ENCODE measurements around the gene ZFP57. TPM values are rescaled to one million over a fixed set of nuclear protein-coding genes. Genes with fewer than 3 reads are reported as not detected.

Gene ZFP57
- total and polyA plus RNA-seq, 2 of the 13 experiments (the other 11 are each of a cell fraction or from before 2014, with no cell fraction given), result not detected

- TF ChIP-seq, protein P1, sequence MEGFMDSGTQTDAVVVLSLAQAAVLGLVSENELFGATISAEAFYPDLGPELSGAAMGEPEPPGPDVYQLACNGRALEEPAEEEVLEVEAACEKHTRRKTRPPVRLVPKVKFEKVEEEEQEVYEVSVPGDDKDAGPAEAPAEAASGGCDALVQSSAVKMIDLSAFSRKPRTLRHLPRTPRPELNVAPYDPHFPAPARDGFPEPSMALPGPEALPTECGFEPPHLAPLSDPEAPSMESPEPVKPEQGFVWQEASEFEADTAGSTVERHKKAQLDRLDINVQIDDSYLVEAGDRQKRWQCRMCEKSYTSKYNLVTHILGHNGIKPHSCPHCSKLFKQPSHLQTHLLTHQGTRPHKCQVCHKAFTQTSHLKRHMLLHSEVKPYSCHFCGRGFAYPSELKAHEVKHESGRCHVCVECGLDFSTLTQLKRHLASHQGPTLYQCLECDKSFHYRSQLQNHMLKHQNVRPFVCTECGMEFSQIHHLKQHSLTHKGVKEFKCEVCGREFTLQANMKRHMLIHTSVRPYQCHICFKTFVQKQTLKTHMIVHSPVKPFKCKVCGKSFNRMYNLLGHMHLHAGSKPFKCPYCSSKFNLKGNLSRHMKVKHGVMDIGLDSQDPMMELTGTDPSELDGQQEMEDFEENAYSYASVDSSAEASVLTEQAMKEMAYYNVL (CRISPR knock-in tag; IDR thresholded peaks at IDR 0.05; ENCODE audit: borderline replicate concordance), result no peak
- TF ChIP-seq HDAC2 (CRISPR knock-in tag; IDR thresholded peaks at IDR 0.05) (no peak), ZC3H4 (CRISPR knock-in tag; IDR thresholded peaks at IDR 0.05; ENCODE audit: borderline replicate concordance) (no peak), ZSCAN21 (CRISPR knock-in tag; IDR thresholded peaks at IDR 0.05; ENCODE audit: borderline replicate concordance) (no peak), ZNF878 (CRISPR knock-in tag; IDR thresholded peaks at IDR 0.05) (no peak), RARG (CRISPR knock-in tag; IDR thresholded peaks at IDR 0.05; ENCODE audit: low read depth) (no peak), ZNF777 (CRISPR knock-in tag; IDR thresholded peaks at IDR 0.05) (peak; percentile 51), ARHGAP35 (CRISPR knock-in tag; IDR thresholded peaks at IDR 0.05; ENCODE audit: borderline replicate concordance) (0 out of 2 replicates have a peak, but pooled peaks have one; percentile 67), THAP9 (CRISPR knock-in tag; IDR thresholded peaks at IDR 0.05; ENCODE audit: borderline replicate concordance) (peak; percentile 39; the same call in 1 of the 2 replicates), ZFP90 (CRISPR knock-in tag; IDR thresholded peaks at IDR 0.05; ENCODE audit: borderline replicate concordance) (no peak), ZNF781 (CRISPR knock-in tag; IDR thresholded peaks at IDR 0.05; ENCODE audit: borderline replicate concordance, not compliant biosample characterization) (no peak), NAIF1 (CRISPR knock-in tag; IDR thresholded peaks at IDR 0.05; ENCODE audit: borderline replicate concordance) (no peak), TBL1XR1 (IDR thresholded peaks at IDR 0.05; ENCODE audit: borderline replicate concordance, low read length, partially characterized antibody) (no peak), HCFC1 (IDR thresholded peaks at IDR 0.05; ENCODE audit: low read depth, low read length) (no peak), IRX3 (CRISPR knock-in tag; IDR thresholded peaks at IDR 0.05; ENCODE audit: borderline replicate concordance, low read depth) (no peak)
- TF ChIP-seq, protein P2, sequence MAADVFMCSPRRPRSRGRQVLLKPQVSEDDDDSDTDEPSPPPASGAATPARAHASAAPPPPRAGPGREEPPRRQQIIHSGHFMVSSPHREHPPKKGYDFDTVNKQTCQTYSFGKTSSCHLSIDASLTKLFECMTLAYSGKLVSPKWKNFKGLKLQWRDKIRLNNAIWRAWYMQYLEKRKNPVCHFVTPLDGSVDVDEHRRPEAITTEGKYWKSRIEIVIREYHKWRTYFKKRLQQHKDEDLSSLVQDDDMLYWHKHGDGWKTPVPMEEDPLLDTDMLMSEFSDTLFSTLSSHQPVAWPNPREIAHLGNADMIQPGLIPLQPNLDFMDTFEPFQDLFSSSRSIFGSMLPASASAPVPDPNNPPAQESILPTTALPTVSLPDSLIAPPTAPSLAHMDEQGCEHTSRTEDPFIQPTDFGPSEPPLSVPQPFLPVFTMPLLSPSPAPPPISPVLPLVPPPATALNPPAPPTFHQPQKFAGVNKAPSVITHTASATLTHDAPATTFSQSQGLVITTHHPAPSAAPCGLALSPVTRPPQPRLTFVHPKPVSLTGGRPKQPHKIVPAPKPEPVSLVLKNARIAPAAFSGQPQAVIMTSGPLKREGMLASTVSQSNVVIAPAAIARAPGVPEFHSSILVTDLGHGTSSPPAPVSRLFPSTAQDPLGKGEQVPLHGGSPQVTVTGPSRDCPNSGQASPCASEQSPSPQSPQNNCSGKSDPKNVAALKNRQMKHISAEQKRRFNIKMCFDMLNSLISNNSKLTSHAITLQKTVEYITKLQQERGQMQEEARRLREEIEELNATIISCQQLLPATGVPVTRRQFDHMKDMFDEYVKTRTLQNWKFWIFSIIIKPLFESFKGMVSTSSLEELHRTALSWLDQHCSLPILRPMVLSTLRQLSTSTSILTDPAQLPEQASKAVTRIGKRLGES (CRISPR knock-in tag; IDR thresholded peaks at IDR 0.05; ENCODE audit: borderline replicate concordance), result no peak
Measured at GRCh38 chr6:29723666-29724588, 43.0 kb upstream of the ZFP57 start (continued).
